ENCODE measurements around the gene PRDM7.
"Not testable (repeated sequence)": the region's sequence is repeated elsewhere in the genome, so short reads cannot be mapped to it uniquely, and the experiment has no call there.

The PRDM7 gene

GRCh38 chr16:90077240-90077756, at the start of gene PRDM7:
Gene PRDM7, minus strand, starts transcription at chr16:90077331. Its CDS starts 1,421 bp downstream, at chr16:90075910.
- in situ Hi-C loops (cut with MboI; ENCODE audit: low sequenced_read_pairs): no loop called here

DNA sequence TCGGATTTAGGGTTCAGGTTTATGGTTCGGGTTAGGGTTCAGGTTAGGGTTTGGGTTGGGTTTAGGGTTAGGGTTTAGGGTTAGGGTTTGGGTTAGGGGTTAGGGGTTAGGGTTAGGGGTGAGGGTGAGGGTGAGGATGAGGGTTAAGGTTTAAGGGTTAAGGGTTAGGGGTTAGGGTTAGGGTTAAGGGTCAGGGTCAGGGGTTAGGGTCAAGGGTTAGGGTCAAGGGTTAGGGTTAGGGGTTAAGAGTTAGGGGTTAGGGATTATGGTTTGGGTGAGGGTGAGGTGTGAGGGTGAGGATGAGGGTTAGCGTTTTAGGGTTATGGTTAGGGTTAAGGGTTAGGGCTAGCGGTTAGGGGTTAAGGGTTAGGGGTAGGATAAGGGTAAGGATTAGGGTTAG, 44.7 kb upstream of the PRDM7 start:
- in situ Hi-C loops (cut with MboI; ENCODE audit: low sequenced_read_pairs): not testable (repeated sequence)

DNA sequence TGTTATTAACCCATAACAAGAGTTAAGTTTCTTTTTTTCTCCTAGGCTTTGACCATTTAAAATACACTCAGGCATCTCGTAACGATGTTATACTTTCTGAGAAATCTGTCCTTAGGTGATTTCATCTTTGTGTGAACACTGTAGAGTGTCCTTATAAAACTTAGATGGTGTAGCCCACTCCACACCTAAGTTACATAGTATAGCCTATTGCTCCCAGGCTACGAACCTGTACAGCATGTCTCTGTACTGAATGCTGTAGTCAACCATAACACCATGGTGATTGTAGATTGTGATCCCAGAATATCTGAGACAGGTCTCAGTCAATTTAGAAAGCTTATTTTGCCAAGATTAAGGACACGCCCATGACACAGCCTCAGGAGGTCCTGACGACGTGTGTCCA, 30.5 kb upstream of the PRDM7 start:
- in situ Hi-C loops (cut with MboI; ENCODE audit: low sequenced_read_pairs): not testable (repeated sequence)

GRCh38 chr16:90107060-90107459, 29.9 kb upstream of the PRDM7 start:
- in situ Hi-C loops (cut with MboI; ENCODE audit: low sequenced_read_pairs): not testable (repeated sequence)

DNA sequence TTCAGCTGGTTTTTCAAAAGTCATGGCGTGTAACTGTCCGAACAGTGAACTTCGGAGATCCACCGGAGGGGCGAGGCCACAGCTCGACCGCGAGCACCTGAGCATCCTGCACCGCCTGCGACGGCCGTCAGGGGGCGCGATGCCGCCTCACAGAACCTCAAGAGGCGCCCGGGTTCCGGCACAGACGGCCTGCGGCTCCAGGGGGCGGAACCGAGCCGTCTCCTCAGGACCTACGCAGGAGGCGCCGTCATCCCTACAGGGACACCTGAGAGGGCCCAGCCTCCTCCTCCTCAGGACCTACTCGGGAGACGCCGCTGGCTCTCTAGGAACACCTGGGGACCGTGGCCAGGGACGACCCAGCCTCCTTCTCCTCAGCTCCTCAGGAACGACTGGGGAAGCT, 29.1 kb upstream of the PRDM7 start:
- in situ Hi-C loops (cut with MboI; ENCODE audit: low sequenced_read_pairs): not testable (repeated sequence)

- in situ Hi-C loops (cut with MboI; ENCODE audit: low sequenced_read_pairs): not testable (repeated sequence)
Observed at GRCh38 chr16:90104725-90105124, 27.6 kb upstream of the PRDM7 start.

DNA sequence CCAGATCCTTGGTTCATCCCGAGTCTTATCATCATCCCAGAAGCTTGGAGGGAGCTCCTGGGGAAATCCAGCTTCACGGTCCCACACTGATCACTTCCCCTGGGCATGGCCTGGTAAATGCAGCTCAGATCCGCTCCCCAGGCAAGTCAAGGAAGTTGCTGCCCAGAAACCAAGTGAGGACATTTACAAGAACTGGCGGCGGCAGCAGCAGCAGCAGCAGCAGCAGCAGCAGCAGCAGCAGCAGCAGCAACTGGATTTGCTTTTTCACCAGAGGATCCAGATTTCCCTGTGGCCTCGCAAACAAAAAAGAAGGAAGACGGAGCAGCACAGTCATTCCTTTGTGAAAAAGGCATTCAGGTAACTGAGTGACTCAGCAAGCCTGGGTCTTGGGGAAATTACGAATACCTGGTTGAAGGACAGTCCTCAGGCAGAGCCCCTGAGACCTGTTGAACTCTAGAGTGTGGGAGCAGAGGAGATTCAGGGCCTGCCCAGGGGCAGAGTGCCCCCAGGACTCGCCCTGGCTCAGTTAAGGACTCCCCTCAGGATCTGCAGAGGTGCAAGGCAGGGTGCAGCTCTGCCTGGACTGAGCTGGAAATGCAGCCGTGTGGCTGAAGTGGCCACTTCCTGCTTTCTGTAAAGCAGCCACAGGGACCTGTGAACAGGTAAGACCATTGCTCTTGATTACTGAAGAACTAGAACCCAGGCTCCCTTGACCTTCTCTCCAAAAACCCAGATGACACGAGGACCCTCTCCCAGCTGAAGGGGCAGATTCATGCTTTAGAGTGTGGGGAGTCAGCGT, 25.2 kb upstream of the PRDM7 start:
- in situ Hi-C loops (cut with MboI; ENCODE audit: low sequenced_read_pairs): not testable (repeated sequence)

DNA sequence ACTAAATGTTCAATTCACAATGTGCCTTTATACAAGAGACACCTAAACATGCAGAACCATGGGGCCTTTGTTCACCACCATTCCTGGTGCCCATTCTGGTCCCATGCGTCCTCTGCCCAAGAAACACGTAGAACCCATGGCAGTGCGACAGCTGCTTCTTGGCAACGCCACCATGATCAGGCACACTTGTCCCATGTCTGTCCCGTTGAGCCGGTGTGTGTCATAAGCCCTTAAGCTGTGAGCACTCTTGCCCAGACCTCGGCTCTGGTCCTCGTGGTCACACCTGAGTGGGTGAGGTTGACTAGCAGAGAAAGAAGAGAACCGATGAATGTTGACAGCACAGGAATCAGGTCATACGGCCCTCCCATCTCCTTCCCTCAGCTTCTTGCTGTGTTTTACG, 24.2 kb upstream of the PRDM7 start:
- in situ Hi-C loops (cut with MboI; ENCODE audit: low sequenced_read_pairs): not testable (repeated sequence)

GRCh38 chr16:90100790-90101189, 23.7 kb upstream of the PRDM7 start:
- in situ Hi-C loops (cut with MboI; ENCODE audit: low sequenced_read_pairs): not testable (repeated sequence)

GRCh38 chr16:90100229-90100628, 23.1 kb upstream of the PRDM7 start:
- in situ Hi-C loops (cut with MboI; ENCODE audit: low sequenced_read_pairs): not testable (repeated sequence)

GRCh38 chr16:90098936-90099335, 21.8 kb upstream of the PRDM7 start:
- in situ Hi-C loops (cut with MboI; ENCODE audit: low sequenced_read_pairs): not testable (repeated sequence)

DNA sequence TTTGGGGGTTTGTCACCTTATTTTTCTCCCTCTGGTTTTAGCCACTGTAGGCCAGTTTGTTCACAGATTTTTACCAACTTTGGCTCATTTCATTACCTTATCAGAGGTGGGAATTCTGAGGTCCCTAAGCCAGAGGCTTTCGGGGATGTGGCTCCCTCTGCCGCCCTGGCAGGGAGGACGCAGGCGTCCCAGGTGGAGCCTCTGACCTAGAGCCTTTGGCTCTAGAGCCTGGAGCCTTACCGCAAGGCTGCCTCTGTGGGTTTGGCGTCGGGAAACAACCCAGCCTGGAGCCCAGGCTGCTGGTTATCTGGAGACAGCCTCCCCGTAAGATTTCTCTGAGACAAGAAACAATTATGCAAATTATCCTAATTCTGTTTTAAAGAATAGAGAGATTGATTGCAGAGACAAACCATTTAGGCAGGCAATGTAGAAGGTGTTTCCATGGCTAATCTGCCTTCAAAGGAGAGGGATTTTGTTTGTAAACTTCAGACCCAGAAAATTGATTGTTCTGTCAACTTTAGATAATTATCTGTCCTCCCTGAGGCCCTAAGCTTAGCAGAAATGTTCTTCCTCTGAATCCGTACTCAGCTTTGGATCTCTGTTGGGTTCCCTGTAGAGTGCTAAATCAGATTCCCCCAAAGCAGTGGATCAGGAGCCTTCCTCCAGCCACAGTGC, 20.0 kb upstream of the PRDM7 start:
- in situ Hi-C loops (cut with MboI; ENCODE audit: low sequenced_read_pairs): not testable (repeated sequence)

GRCh38 chr16:90094791-90095190, 17.7 kb upstream of the PRDM7 start:
- in situ Hi-C loops (cut with MboI; ENCODE audit: low sequenced_read_pairs): not testable (repeated sequence)

- in situ Hi-C loops (cut with MboI; ENCODE audit: low sequenced_read_pairs): not testable (repeated sequence)
Observed at GRCh38 chr16:90094296-90094695, 17.2 kb upstream of the PRDM7 start.

DNA sequence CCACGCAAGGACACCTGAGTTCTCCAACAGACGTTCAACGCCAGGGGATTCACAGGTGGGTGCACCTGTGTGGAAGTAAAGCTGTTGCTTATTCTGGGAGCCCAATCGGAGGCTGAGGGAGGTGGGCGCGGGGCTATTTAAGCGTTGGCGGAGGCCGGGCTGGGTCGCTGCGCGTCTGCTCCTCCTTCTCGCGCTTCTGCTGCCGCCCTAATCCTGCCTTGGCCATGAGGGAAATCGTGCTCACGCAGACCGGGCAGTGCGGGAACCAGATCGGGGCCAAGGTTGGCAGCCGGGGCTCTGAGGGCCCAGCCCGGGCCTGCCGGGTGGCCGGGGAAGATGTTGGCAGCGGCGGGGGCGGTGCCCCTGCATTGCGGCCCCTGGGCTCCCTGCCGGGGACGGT, 16.7 kb upstream of the PRDM7 start:
- in situ Hi-C loops (cut with MboI; ENCODE audit: low sequenced_read_pairs): not testable (repeated sequence)

DNA sequence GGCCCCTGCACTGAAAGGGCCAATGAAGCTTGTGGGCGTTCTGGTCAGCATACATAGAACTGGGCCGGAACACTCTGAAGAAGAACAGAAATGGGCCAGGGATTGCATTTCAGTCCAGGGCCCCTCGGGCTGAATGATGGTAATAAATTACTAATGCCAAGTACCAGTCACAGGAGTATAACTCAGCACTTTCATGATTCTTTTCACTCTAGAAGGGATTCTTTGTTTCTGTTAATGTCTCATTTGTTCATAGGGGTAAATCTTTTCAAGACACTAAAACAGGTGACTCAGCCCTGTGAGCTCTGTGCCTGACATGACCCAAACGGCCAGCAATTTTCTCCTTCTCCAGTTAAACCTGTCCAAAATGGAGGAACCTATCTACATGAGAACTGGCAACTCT, 15.7 kb upstream of the PRDM7 start:
- in situ Hi-C loops (cut with MboI; ENCODE audit: low sequenced_read_pairs): not testable (repeated sequence)

GRCh38 chr16:90084215-90084950, 7.3 kb upstream of the PRDM7 start:
- in situ Hi-C loops (cut with MboI; ENCODE audit: low sequenced_read_pairs): no loop called here

DNA sequence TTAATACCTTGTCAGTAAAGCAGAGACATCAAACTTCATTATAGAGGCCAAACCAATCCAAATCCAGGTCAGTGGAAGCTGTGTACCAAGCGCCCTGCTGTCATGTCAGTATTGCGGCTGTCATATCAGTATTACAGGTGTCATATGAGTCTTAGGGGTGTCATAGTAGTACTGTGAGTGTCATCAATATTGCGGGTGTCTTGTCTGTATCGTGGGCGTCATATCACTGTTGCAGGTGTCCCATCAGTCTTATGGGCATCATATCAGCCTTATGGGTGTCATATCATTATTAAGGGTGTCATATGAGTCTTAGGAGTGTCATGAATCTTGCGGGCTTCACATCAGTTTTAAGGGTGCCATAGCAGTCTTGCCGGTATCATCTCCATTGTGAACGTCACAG, 6.0 kb upstream of the PRDM7 start:
- in situ Hi-C loops (cut with MboI; ENCODE audit: low sequenced_read_pairs): no loop called here

DNA sequence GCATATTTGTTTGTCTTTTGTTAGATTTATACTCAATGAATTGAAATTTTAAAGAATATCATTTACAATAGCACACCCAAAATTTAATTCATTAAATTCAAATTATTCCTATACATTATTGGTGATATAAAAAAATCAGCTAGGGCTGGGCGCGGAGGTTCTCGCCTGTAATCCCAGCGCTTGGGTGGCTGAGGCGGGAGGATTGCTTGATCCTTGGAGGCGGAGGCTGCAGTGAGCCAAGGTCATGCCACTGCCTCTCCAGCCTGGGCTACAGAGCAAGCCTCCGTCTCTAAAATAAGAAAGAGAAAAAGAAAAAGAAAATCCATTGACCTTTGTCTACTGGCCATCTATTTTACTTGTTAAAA, 4.5 kb upstream of the PRDM7 start:
- in situ Hi-C loops (cut with MboI; ENCODE audit: low sequenced_read_pairs): no loop called here

DNA sequence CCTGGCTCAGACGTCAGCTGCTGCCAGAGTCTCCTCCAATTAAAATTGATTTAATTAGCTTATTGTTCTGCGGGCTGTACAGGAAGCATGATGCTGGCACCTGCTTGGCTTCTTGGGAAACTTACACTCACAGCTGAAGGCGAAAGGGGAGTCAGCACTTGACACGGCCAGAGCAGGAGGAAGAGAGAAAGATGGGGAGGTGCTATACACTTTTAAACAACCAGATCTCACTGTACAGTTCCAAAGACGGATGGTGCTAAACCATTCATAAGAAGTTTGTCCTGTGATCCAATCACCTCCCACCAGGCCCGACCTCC, 1.4 kb upstream of the PRDM7 start:
- in situ Hi-C loops (cut with MboI; ENCODE audit: low sequenced_read_pairs): no loop called here

GRCh38 chr16:90077757-90078578, 837 bp upstream of the PRDM7 start:
- in situ Hi-C loops (cut with MboI; ENCODE audit: low sequenced_read_pairs): no loop called here

Measured in HL-60/S4 treated with phorbol 12-myristate 13-acetate at 8.2 ng/mL for 4 days and 3 days (cell line).